ENCODE results near the gene P2RY6.
A peak's percentile ranks its signal among the peaks of the same experiment; 100 is the strongest.

Gene P2RY6

DNA sequence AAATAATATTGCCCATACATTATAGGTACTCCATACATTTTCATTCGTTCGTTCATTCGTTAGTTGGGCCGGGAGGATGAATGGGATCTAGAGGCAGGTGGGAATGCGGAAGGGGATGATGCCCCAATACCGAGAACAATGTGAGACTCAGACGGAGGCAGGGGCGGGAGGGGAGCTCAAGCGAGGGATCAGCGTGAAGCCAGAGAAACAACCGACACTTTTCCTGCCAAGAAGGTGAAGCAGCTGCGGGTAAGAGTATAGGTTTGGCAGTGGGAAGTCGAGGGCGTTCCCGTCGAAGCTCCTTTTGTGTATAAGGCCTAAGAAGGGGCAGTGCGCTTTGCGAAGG, 34.8 kb downstream of the P2RY6 start:
- H3K4me3 ChIP-seq (ENCODE audit: low read length), result peak overlapping the region; percentile 67
- no peaks in the 10 kb centered on the region for H3K36me3 ChIP-seq (ENCODE audit: control insufficient read depth, insufficient read depth, low read length)
- no peaks in the 10 kb centered on the region for H3K27me3 ChIP-seq (ENCODE audit: control insufficient read depth, insufficient read depth, low read length)
- peak overlapping the region; percentile 38 for H3K9ac ChIP-seq (ENCODE audit: low read length)
- peaks cover 21% of the 10 kb centered on the region for H3K4me1 ChIP-seq (ENCODE audit: control insufficient read depth, insufficient read depth, low read length)
- H3K27ac ChIP-seq (ENCODE audit: low read depth, low read length), result peak overlapping the region; percentile 86

DNA sequence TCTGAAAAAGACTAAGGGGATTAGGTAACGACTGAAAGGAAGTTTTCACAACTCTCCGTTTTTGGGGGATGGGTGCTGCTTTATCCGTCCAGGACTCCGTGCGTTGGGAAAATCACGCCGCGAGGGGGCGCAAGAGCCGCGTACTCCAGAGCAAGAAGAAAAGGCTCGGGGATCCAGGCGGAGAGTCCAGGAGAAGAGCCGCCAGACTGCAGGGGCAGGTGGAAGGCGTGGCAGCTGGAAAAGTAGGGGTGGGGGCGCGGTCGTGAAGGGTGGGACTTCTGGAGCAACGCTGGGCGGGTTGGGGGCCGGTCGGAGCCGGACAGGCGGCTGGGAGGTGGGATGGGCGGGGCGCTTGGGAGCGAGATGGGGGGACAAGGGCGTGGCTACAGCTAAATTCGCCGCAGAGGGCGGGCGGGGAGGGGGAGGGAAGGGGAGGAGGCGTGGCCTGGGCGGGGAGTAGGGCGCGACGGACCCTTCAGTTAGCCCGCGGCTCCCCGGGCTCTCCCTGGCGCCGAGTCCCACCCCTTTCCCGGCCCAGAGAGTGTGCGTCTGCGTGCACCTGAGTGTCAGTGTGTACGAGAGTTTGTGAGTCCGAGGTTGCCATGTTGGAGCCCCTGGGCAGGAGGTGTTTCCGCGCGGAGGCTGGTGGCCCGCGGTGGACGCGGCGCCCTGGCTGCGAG, 35.3 kb downstream of the P2RY6 start:
- peak overlapping the region; percentile 88 for H3K4me3 ChIP-seq (ENCODE audit: low read length)
- peak overlapping the region; percentile 97 for H3K27ac ChIP-seq (ENCODE audit: low read depth, low read length)
- H3K36me3 ChIP-seq (ENCODE audit: control insufficient read depth, insufficient read depth, low read length), result no peaks in the 10 kb centered on the region
- peaks cover 25% of the 10 kb centered on the region for H3K4me1 ChIP-seq (ENCODE audit: control insufficient read depth, insufficient read depth, low read length)
- no peaks in the 10 kb centered on the region for H3K27me3 ChIP-seq (ENCODE audit: control insufficient read depth, insufficient read depth, low read length)
- peak overlapping the region; percentile 49 for H3K9ac ChIP-seq (ENCODE audit: low read length)

- Histone ChIP-seq H3K27ac (ENCODE audit: low read depth, low read length) (peak within 1 kb of the TSS; percentile 97), H3K4me1 (ENCODE audit: control insufficient read depth, insufficient read depth, low read length) (peaks cover 30% of the 10 kb centered on the region), H3K27me3 (ENCODE audit: control insufficient read depth, insufficient read depth, low read length) (no peaks in the 10 kb centered on the region), H3K36me3 (ENCODE audit: control insufficient read depth, insufficient read depth, low read length) (no peaks in the 10 kb centered on the region), H3K4me3 (ENCODE audit: low read length) (peak within 1 kb of the TSS; percentile 88), H3K9ac (ENCODE audit: low read length) (peak within 1 kb of the TSS; percentile 68)
Observed at GRCh38 chr11:73308003-73308960, 36.1 kb downstream of the P2RY6 start, which contains the start of gene ARHGEF17. TSS of gene ARHGEF17 (plus strand) at chr11:73308276. CDS start at chr11:73308639, 363 bp downstream.

GRCh38 chr11:73308961-73309919, 37.1 kb downstream of the P2RY6 start:
- no peaks in the 10 kb centered on the region for H3K36me3 ChIP-seq (ENCODE audit: control insufficient read depth, insufficient read depth, low read length)
- H3K27ac ChIP-seq (ENCODE audit: low read depth, low read length), result peak overlapping the region; percentile 97
- peak overlapping the region; percentile 88 for H3K4me3 ChIP-seq (ENCODE audit: low read length)
- peaks cover 39% of the 10 kb centered on the region for H3K4me1 ChIP-seq (ENCODE audit: control insufficient read depth, insufficient read depth, low read length)
- H3K9ac ChIP-seq (ENCODE audit: low read length), result peak overlapping the region; percentile 68
- no peaks in the 10 kb centered on the region for H3K27me3 ChIP-seq (ENCODE audit: control insufficient read depth, insufficient read depth, low read length)

GRCh38 chr11:73310076-73310475, 37.9 kb downstream of the P2RY6 start:
- Histone ChIP-seq H3K27ac (ENCODE audit: low read depth, low read length) (peak overlapping the region; percentile 97), H3K27me3 (ENCODE audit: control insufficient read depth, insufficient read depth, low read length) (no peaks in the 10 kb centered on the region), H3K4me1 (ENCODE audit: control insufficient read depth, insufficient read depth, low read length) (peaks cover 48% of the 10 kb centered on the region), H3K9ac (ENCODE audit: low read length) (peak overlapping the region; percentile 36), H3K4me3 (ENCODE audit: low read length) (peak overlapping the region; percentile 88), H3K36me3 (ENCODE audit: control insufficient read depth, insufficient read depth, low read length) (no peaks in the 10 kb centered on the region)

DNA sequence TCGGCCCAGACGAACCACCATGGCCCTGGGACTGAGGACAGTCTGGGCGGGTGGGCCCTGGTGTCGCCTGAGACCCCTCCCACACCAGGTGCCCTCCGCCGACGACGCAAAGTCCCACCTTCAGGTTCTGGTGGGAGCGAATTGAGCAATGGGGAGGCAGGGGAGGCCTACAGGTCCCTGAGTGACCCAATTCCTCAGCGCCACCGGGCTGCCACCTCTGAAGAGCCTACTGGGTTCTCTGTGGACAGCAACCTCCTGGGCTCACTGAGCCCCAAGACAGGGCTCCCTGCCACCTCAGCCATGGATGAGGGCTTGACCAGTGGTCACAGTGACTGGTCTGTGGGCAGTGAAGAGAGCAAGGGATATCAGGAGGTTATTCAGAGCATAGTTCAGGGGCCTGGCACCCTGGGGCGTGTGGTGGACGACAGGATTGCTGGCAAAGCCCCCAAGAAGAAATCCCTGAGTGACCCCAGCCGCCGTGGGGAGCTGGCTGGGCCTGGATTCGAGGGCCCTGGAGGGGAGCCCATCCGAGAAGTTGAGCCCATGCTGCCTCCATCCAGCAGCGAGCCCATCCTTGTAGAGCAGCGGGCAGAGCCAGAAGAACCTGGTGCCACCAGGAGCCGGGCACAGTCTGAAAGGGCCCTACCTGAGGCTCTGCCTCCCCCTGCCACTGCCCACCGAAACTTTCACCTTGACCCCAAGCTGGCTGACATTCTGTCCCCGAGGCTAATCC, 38.7 kb downstream of the P2RY6 start:
- H3K4me3 ChIP-seq (ENCODE audit: low read length), result peak overlapping the region; percentile 88
- H3K36me3 ChIP-seq (ENCODE audit: control insufficient read depth, insufficient read depth, low read length), result no peaks in the 10 kb centered on the region
- H3K9ac ChIP-seq (ENCODE audit: low read length), result peak overlapping the region; percentile 36
- peaks cover 51% of the 10 kb centered on the region for H3K4me1 ChIP-seq (ENCODE audit: control insufficient read depth, insufficient read depth, low read length)
- H3K27me3 ChIP-seq (ENCODE audit: control insufficient read depth, insufficient read depth, low read length), result no peaks in the 10 kb centered on the region
- H3K27ac ChIP-seq (ENCODE audit: low read depth, low read length), result peak overlapping the region; percentile 97

GRCh38 chr11:73311394-73311869, 39.3 kb downstream of the P2RY6 start:
- Histone ChIP-seq H3K4me1 (ENCODE audit: control insufficient read depth, insufficient read depth, low read length) (peaks cover 56% of the 10 kb centered on the region), H3K27ac (ENCODE audit: low read depth, low read length) (peak overlapping the region; percentile 97), H3K27me3 (ENCODE audit: control insufficient read depth, insufficient read depth, low read length) (no peaks in the 10 kb centered on the region), H3K9ac (ENCODE audit: low read length) (peak overlapping the region; percentile 34), H3K4me3 (ENCODE audit: low read length) (peak overlapping the region; percentile 88), H3K36me3 (ENCODE audit: control insufficient read depth, insufficient read depth, low read length) (no peaks in the 10 kb centered on the region)

GRCh38 chr11:73312036-73312435, 39.9 kb downstream of the P2RY6 start:
- Histone ChIP-seq H3K4me3 (ENCODE audit: low read length) (peak overlapping the region; percentile 88), H3K27me3 (ENCODE audit: control insufficient read depth, insufficient read depth, low read length) (no peaks in the 10 kb centered on the region), H3K27ac (ENCODE audit: low read depth, low read length) (peak overlapping the region; percentile 97), H3K36me3 (ENCODE audit: control insufficient read depth, insufficient read depth, low read length) (no peaks in the 10 kb centered on the region), H3K4me1 (ENCODE audit: control insufficient read depth, insufficient read depth, low read length) (peaks cover 60% of the 10 kb centered on the region), H3K9ac (ENCODE audit: low read length) (no peak overlapping the region)

GRCh38 chr11:73312851-73313327, 40.8 kb downstream of the P2RY6 start:
- Histone ChIP-seq H3K4me3 (ENCODE audit: low read length) (peak overlapping the region; percentile 88), H3K36me3 (ENCODE audit: control insufficient read depth, insufficient read depth, low read length) (no peaks in the 10 kb centered on the region), H3K27me3 (ENCODE audit: control insufficient read depth, insufficient read depth, low read length) (no peaks in the 10 kb centered on the region), H3K4me1 (ENCODE audit: control insufficient read depth, insufficient read depth, low read length) (peaks cover 67% of the 10 kb centered on the region), H3K9ac (ENCODE audit: low read length) (no peak overlapping the region), H3K27ac (ENCODE audit: low read depth, low read length) (peak overlapping the region; percentile 97)

DNA sequence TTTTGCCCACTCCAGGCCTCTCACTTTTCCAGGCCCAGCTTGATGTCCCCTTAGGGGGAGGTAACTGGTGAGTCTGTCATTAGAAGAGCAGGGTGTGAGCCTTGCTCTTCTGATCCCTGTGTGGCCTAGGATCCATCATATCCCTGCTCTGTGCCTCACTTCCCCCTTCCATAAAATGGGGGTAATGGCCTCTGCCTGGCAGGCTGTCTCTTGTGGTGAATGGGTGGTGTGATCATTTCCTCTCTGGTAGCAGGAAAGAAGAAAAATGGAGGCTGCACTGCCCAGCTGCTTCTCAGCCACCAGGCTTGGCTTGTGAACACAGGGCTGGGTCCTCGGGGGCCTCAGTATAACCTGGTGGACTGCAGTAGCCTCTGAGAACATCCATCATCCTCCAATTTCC, 41.5 kb downstream of the P2RY6 start:
- Histone ChIP-seq H3K9ac (ENCODE audit: low read length) (peak overlapping the region; percentile 14), H3K36me3 (ENCODE audit: control insufficient read depth, insufficient read depth, low read length) (no peaks in the 10 kb centered on the region), H3K4me1 (ENCODE audit: control insufficient read depth, insufficient read depth, low read length) (peaks cover 74% of the 10 kb centered on the region), H3K4me3 (ENCODE audit: low read length) (peak overlapping the region; percentile 17), H3K27ac (ENCODE audit: low read depth, low read length) (peak overlapping the region; percentile 97), H3K27me3 (ENCODE audit: control insufficient read depth, insufficient read depth, low read length) (no peaks in the 10 kb centered on the region)
